GM18520 (cell line): ENCODE measurements around the gene HAUS6.
"Not testable (repeated sequence)": the region's sequence is repeated elsewhere in the genome, so short reads cannot be mapped to it uniquely, and the experiment has no call there.

ENCODE experiments used
- ATAC-seq: cut with Tn5 transposase; IDR thresholded peaks from one replicate; pipeline ENCODE4 v1.9.1; 2021; ENCODE audit not compliant: unreplicated experiment

HAUS6 gene

GRCh38 chr9:19119246-19119645 lies 16.5 kb upstream of the HAUS6 start:
- no peak for ATAC-seq

GRCh38 chr9:19117039-19117716 lies 14.5 kb upstream of the HAUS6 start:
- ATAC-seq, result no peak

- no peak for ATAC-seq
Measured at GRCh38 chr9:19116107-19116790, 13.5 kb upstream of the HAUS6 start.

GRCh38 chr9:19114680-19115270 lies 12.1 kb upstream of the HAUS6 start:
- ATAC-seq, result no peak

GRCh38 chr9:19113964-19114679 lies 11.4 kb upstream of the HAUS6 start:
- ATAC-seq, result no peak

GRCh38 chr9:19113064-19113611 lies 10.4 kb upstream of the HAUS6 start:
- ATAC-seq, result not testable (repeated sequence)

GRCh38 chr9:19108038-19108437 lies 5.3 kb upstream of the HAUS6 start:
- no peak for ATAC-seq

- no peak for ATAC-seq
Measured at GRCh38 chr9:19104515-19105282, 2.0 kb upstream of the HAUS6 start.

- no peak for ATAC-seq
Measured at GRCh38 chr9:19102181-19102630, 498 bp downstream of the HAUS6 start.

- no peak for ATAC-seq
Measured at GRCh38 chr9:19101203-19101602, 1.5 kb downstream of the HAUS6 start.

- ATAC-seq, result not testable (repeated sequence)
Measured at GRCh38 chr9:19097431-19097830, 5.3 kb downstream of the HAUS6 start.

- no peak for ATAC-seq
Measured at GRCh38 chr9:19087106-19088000, 15.4 kb downstream of the HAUS6 start.

- no peak for ATAC-seq
Measured at GRCh38 chr9:19085295-19085694, 17.4 kb downstream of the HAUS6 start.

GRCh38 chr9:19074836-19075235 lies 27.9 kb downstream of the HAUS6 start:
- ATAC-seq, result no peak

- no peak for ATAC-seq
Measured at GRCh38 chr9:19074229-19074628, 28.5 kb downstream of the HAUS6 start.

GRCh38 chr9:19057033-19057432 lies 45.7 kb downstream of the HAUS6 start:
- no peak for ATAC-seq

GRCh38 chr9:19050637-19051591 lies 51.8 kb downstream of the HAUS6 start:
- ATAC-seq, result no peak

GRCh38 chr9:19049917-19050636 lies 52.6 kb downstream of the HAUS6 start:
- ATAC-seq, result no peak
